Skeletal muscle tissue (tissue), 4 donors: ENCODE measurements around the gene CADM4. TPM values are rescaled to one million over a fixed set of nuclear protein-coding genes. Genes with fewer than 3 reads are reported as not detected.
A peak's percentile ranks its signal among the peaks of the same experiment; 100 is the strongest.
"Not testable (repeated sequence)": the region's sequence is repeated elsewhere in the genome, so short reads cannot be mapped to it uniquely, and the experiment has no call there.

Source experiments
- H3K27ac ChIP-seq: one replicate; pipeline ENCODE4 v1.7.0; 2013; ENCODE audit warnings: mild to moderate bottlenecking, low read depth, low read length, inconsistent platforms
- H3K27me3 ChIP-seq, 3 donors: one replicate each; pipeline ENCODE4 v1.7.0; 2013; ENCODE audit warnings: low read length in 3 of 3; ENCODE audit not compliant: control insufficient read depth in 3 of 3, insufficient read depth in 3 of 3
- H3K36me3 ChIP-seq, 3 donors: one replicate each; pipeline ENCODE4 v1.7.0; 2013; ENCODE audit warnings: low read length in 3 of 3; ENCODE audit not compliant: control insufficient read depth in 3 of 3, insufficient read depth in 3 of 3
- H3K4me1 ChIP-seq, 3 donors: one replicate each; pipeline ENCODE4 v1.7.0; 2013; ENCODE audit warnings: low read length in 3 of 3, mild to moderate bottlenecking in 3 of 3; ENCODE audit not compliant: control insufficient read depth in 3 of 3, insufficient read depth in 3 of 3
- H3K4me3 ChIP-seq, 3 donors: one replicate each; pipeline ENCODE4 v1.7.0; 2013; ENCODE audit warnings: low read length in 3 of 3
- H3K9ac ChIP-seq, 3 donors: one replicate each; pipeline ENCODE4 v1.7.0; 2013; ENCODE audit warnings: low read length in 3 of 3, mild to moderate bottlenecking in 3 of 3, moderate library complexity in 2 of 3, low read depth in 1 of 3
- H3K9me3 ChIP-seq, 3 donors: one replicate each; pipeline ENCODE4 v1.7.0; 2013; ENCODE audit warnings: low read length in 3 of 3; ENCODE audit not compliant: control insufficient read depth in 3 of 3
- total RNA-seq: library from RNA; depleted of rRNA; stranded (reverse); fragments of >200 nt; gene quantifications from one replicate; pipeline ENCODE4 v1.2.3, GENCODE V29; 2014
- donor health status: Osteomylitis.

Gene CADM4
- total RNA-seq, 1 donor from 2014 or later, result 7.8 TPM

DNA sequence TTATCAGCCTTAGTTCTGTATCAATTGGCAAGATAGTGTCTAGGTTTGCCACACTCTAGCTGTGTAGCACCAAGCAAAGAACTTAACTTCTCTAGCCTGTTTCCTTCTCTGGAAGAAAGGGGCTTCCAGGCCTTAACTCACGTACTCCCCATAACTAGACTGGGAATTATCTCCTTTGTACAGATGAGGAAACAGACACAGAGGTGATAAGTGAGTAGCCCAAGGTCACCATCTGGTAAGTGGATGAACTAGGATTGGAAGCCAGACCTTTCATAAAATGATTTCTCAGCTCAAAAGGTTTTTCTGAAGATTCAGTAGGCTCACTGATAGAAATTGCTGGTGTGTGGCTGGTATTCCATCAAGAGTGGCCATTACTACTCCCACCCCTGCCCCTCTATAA is 23.3 kb downstream of the CADM4 start:
- peaks cover 13 to 21% (median 16%) of the 10 kb centered on the region in 3 donors for H3K36me3 ChIP-seq
- H3K27me3 ChIP-seq, result no peaks in the 10 kb centered on the region

GRCh38 chr19:43612374-43612773 is 27.3 kb downstream of the CADM4 start:
- no peaks in the 10 kb centered on the region for H3K9me3 ChIP-seq
- H3K27me3 ChIP-seq, result no peaks in the 10 kb centered on the region
- H3K36me3 ChIP-seq, result peaks cover 13 to 25% (median 17%) of the 10 kb centered on the region in 3 donors
- H3K4me1 ChIP-seq, result no peaks in the 10 kb centered on the region
- no peak overlapping the region for H3K9ac ChIP-seq
- H3K4me3 ChIP-seq, result no peak overlapping the region
- H3K27ac ChIP-seq, result no peak overlapping the region

More for the DNA sequence above, 23.3 kb downstream of the CADM4 start:
- no peak overlapping the region for H3K4me3 ChIP-seq
- H3K27ac ChIP-seq, result no peak overlapping the region
- H3K9me3 ChIP-seq, result no peaks in the 10 kb centered on the region
- H3K4me1 ChIP-seq, result peaks cover 6 to 19% (median 13%) of the 10 kb centered on the region in 3 donors
- no peak overlapping the region for H3K9ac ChIP-seq

DNA sequence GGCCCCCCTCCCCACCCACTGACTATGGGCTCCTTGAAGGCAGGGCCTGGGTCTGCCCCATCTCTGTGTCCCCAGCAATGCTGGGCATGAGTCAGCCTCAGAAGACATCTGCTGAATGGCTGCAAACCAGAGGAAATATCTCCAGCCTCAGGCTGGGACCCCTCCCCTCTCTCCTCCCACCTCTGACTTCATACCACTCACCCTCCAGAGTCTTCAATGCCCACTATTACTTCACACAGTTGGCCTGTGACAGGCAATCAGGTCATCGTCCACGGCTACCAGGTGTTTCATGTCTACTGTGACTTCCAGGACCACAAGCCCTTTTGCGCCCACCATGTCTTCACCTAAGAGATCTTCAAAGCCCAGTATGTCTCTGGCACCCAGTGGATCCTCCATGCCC is 27.9 kb downstream of the CADM4 start, which contains the start of gene SRRM5:
Gene SRRM5 (plus strand): TSS at position 301 of the 400 bp plus-strand sequence. CDS start 34 bp downstream, at position 335.
- Histone ChIP-seq H3K4me1 (peaks cover 0 to 3% (median 0%) of the 10 kb centered on the region in 3 donors), H3K9ac (no peak within 1 kb of the TSS), H3K4me3 (no peak within 1 kb of the TSS), H3K27me3 (no peaks in the 10 kb centered on the region), H3K27ac (no peak within 1 kb of the TSS), H3K9me3 (no peaks in the 10 kb centered on the region), H3K36me3 (peaks cover 16 to 25% (median 20%) of the 10 kb centered on the region in 3 donors)

GRCh38 chr19:43610493-43610892 is 29.2 kb downstream of the CADM4 start:
- no peaks in the 10 kb centered on the region for H3K9me3 ChIP-seq
- H3K27me3 ChIP-seq, result no peaks in the 10 kb centered on the region
- H3K9ac ChIP-seq, result no peak overlapping the region
- H3K4me3 ChIP-seq, result no peak overlapping the region
- H3K27ac ChIP-seq, result no peak overlapping the region
- H3K4me1 ChIP-seq, result peaks cover 0 to 4% (median 0%) of the 10 kb centered on the region in 3 donors
- peaks cover 16 to 25% (median 22%) of the 10 kb centered on the region in 3 donors for H3K36me3 ChIP-seq

DNA sequence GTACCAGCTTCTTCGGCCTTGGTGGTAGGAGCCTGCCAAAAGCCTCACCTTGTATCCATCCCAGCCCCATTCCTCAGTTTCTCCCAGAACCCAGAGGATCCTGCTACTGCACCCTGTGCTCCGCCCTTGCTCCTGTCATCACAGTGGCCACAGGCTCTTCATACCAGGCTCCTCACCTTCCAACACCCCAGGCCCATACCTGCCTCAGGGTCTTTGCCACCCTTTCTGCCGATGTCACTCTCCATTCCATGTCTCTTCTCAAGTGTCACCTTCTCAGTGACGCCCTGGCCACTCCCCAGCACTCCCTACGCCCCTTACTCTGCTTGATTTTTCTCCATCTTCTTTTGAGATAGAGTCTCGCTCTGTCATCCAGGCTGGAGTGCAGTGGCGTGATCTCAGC is 29.8 kb downstream of the CADM4 start:
- Histone ChIP-seq H3K36me3 (peaks cover 16 to 25% (median 22%) of the 10 kb centered on the region in 3 donors), H3K9me3 (no peaks in the 10 kb centered on the region), H3K27me3 (no peaks in the 10 kb centered on the region), H3K27ac (no peak overlapping the region), H3K9ac (no peak overlapping the region), H3K4me3 (no peak overlapping the region), H3K4me1 (peaks cover 0 to 4% (median 0%) of the 10 kb centered on the region in 3 donors)

- no peak overlapping the region for H3K4me3 ChIP-seq
- H3K27me3 ChIP-seq, result no peaks in the 10 kb centered on the region
- H3K9me3 ChIP-seq, result no peaks in the 10 kb centered on the region
- H3K4me1 ChIP-seq, result peaks cover 0 to 4% (median 0%) of the 10 kb centered on the region in 3 donors
- no peak overlapping the region for H3K9ac ChIP-seq
- peaks cover 8 to 17% (median 8%) of the 10 kb centered on the region in 3 donors for H3K36me3 ChIP-seq
- H3K27ac ChIP-seq, result peak overlapping the region; percentile 19
These were observed 32.1 kb downstream of the CADM4 start for GRCh38 chr19:43607238-43608205.

DNA sequence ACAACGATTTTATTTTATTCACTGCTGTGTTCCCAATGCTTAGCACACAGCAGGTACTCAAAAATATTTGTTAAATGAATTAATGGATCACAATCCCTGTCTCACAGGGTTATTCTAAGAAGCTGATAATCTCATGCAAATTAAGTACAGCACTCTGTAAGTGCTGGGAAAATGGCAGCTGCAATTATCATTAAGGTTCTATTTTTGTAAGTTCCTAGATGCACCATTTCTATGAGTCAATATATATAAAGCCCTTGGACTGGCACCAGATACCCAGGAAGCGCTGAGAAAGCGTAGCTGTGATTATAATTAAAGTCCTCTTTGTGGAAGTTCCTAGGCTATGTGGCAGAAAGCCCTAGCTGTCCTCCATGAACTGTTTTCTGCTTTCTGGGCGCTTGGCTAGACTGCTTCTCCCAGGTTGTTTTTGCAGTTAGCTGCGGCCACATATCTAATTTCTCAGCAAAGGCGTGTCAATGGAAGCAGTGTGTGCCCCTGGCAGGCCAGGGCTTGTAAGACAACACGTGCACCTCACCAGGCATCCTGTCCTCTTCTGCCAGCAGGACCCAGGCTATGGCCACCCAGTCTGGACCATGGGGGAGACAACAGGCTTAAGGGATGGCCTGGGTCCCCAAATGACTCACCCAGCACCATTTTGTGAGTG is 33.0 kb downstream of the CADM4 start:
- Histone ChIP-seq H3K36me3 (peaks cover 4 to 10% (median 5%) of the 10 kb centered on the region in 3 donors), H3K9me3 (no peaks in the 10 kb centered on the region), H3K4me3 (no peak overlapping the region), H3K27me3 (no peaks in the 10 kb centered on the region), H3K9ac (no peak overlapping the region), H3K4me1 (peaks cover 0 to 4% (median 0%) of the 10 kb centered on the region in 3 donors), H3K27ac (peak overlapping the region; percentile 19)

- no peak overlapping the region for H3K27ac ChIP-seq
- H3K36me3 ChIP-seq, result peaks cover 4 to 10% (median 9%) of the 10 kb centered on the region in 3 donors
- H3K9ac ChIP-seq, result no peak overlapping the region
- no peaks in the 10 kb centered on the region for H3K27me3 ChIP-seq
- no peaks in the 10 kb centered on the region for H3K9me3 ChIP-seq
- peaks cover 0 to 4% (median 0%) of the 10 kb centered on the region in 3 donors for H3K4me1 ChIP-seq
- no peak overlapping the region for H3K4me3 ChIP-seq
These were observed 33.6 kb downstream of the CADM4 start for GRCh38 chr19:43605875-43606568.

GRCh38 chr19:43600326-43600725 is 39.3 kb downstream of the CADM4 start:
- not testable (repeated sequence) for H3K9me3 ChIP-seq, H3K27me3 ChIP-seq, H3K9ac ChIP-seq, H3K27ac ChIP-seq, H3K4me3 ChIP-seq
- Histone ChIP-seq H3K4me1 (peaks cover 15 to 26% (median 18%) of the 10 kb centered on the region in 3 donors), H3K36me3 (peaks cover 9 to 24% (median 15%) of the 10 kb centered on the region in 3 donors)
